ENCODE results near the gene NAGLU. TPM values are rescaled to one million over a fixed set of nuclear protein-coding genes. Genes with fewer than 3 reads are reported as not detected.
"Not testable (repeated sequence)": the region's sequence is repeated elsewhere in the genome, so short reads cannot be mapped to it uniquely, and the experiment has no call there.

The NAGLU gene
- total RNA-seq, 1 donor from 2014 or later = 94.7 TPM

GRCh38 chr17:42537826-42538451, 1.9 kb downstream of the NAGLU start:
- peaks cover 29 to 44% of the 10 kb centered on the region in 2 donors for H3K36me3 ChIP-seq

GRCh38 chr17:42538482-42538881, 2.4 kb downstream of the NAGLU start:
- intact Hi-C loops (cut with DNase I) = loop anchor here (5.0 kb wide), 1 partner anchor 116 kb away; the partner anchor contains the start of gene CAVIN1
- H3K9me3 ChIP-seq = no peaks in the 10 kb centered on the region
- DNase-seq (ENCODE audit: low spot score in 2 of 2) = no peak
- no peak for TF ChIP-seq CTCF (IDR thresholded peaks at IDR 0.05)
- H3K36me3 ChIP-seq = peaks cover 35 to 50% of the 10 kb centered on the region in 2 donors
- H3K4me1 ChIP-seq = peaks cover 14 to 15% of the 10 kb centered on the region in 2 donors
- no peak overlapping the region for H3K4me3 ChIP-seq
- no peaks in the 10 kb centered on the region for H3K27me3 ChIP-seq
- no peak overlapping the region for H3K27ac ChIP-seq

More at GRCh38 chr17:42537826-42538451, 1.9 kb downstream of the NAGLU start:
- intact Hi-C loops (cut with DNase I) = loop anchor here (2.0 to 5.0 kb wide), 3 partner anchors 17 to 116 kb away; partner anchors contain the start of genes CAVIN1 and PSMC3IP
- Histone ChIP-seq H3K4me3 (no peak overlapping the region), H3K9me3 (no peaks in the 10 kb centered on the region), H3K27ac (no peak overlapping the region), H3K27me3 (no peaks in the 10 kb centered on the region), H3K4me1 (peaks cover 14 to 15% of the 10 kb centered on the region in 2 donors)
- TF ChIP-seq CTCF (IDR thresholded peaks at IDR 0.05) = no peak
- no peak for DNase-seq (ENCODE audit: low spot score in 2 of 2)

GRCh38 chr17:42540558-42540957, 4.5 kb downstream of the NAGLU start:
- H3K27me3 ChIP-seq; H3K4me3 ChIP-seq; H3K4me1 ChIP-seq; intact Hi-C loops (cut with DNase I); DNase-seq (ENCODE audit: low spot score in 2 of 2); H3K27ac ChIP-seq; H3K9me3 ChIP-seq: not testable (repeated sequence)
- H3K36me3 ChIP-seq = peaks cover 47 to 57% of the 10 kb centered on the region in 2 donors

- peaks cover 47 to 57% of the 10 kb centered on the region in 2 donors for H3K36me3 ChIP-seq
- DNase-seq (ENCODE audit: low spot score in 2 of 2) = no peak
- TF ChIP-seq CTCF (IDR thresholded peaks at IDR 0.05) = no peak
- H3K4me1 ChIP-seq = peaks cover 6 to 7% of the 10 kb centered on the region in 2 donors
- H3K4me3 ChIP-seq = no peak overlapping the region
- H3K27ac ChIP-seq = no peak overlapping the region
- no peaks in the 10 kb centered on the region for H3K27me3 ChIP-seq
- intact Hi-C loops (cut with DNase I) = no loop called here
- no peaks in the 10 kb centered on the region for H3K9me3 ChIP-seq
Measured at GRCh38 chr17:42541041-42541833, 5.2 kb downstream of the NAGLU start.

GRCh38 chr17:42543190-42544079, 7.4 kb downstream of the NAGLU start:
- H3K27ac ChIP-seq = no peak overlapping the region
- H3K4me3 ChIP-seq = no peak overlapping the region
- intact Hi-C loops (cut with DNase I) = no loop called here

More at GRCh38 chr17:42543190-42544079, 7.4 kb downstream of the NAGLU start:
- H3K36me3 ChIP-seq = peaks cover 47 to 51% of the 10 kb centered on the region in 2 donors
- no peak for DNase-seq (ENCODE audit: low spot score in 2 of 2)
- no peaks in the 10 kb centered on the region for H3K27me3 ChIP-seq
- H3K4me1 ChIP-seq = no peaks in the 10 kb centered on the region
- H3K9me3 ChIP-seq = no peaks in the 10 kb centered on the region
- TF ChIP-seq CTCF (IDR thresholded peaks at IDR 0.05) = no peak
